ENCODE data around the gene GCK. TPM values are rescaled to one million over a fixed set of nuclear protein-coding genes. Genes with fewer than 3 reads are reported as not detected.

The GCK gene
- total RNA-seq (2021): not detected in 2 replicates
- Bru-seq, nascent RNA: not detected
- not detected for BruChase-seq, experiment 1, labeled RNA remaining after a 2-hour chase
- not detected for BruChase-seq, experiment 2, labeled RNA remaining after a 6-hour chase
- long read RNA-seq: 0 reads

DNA sequence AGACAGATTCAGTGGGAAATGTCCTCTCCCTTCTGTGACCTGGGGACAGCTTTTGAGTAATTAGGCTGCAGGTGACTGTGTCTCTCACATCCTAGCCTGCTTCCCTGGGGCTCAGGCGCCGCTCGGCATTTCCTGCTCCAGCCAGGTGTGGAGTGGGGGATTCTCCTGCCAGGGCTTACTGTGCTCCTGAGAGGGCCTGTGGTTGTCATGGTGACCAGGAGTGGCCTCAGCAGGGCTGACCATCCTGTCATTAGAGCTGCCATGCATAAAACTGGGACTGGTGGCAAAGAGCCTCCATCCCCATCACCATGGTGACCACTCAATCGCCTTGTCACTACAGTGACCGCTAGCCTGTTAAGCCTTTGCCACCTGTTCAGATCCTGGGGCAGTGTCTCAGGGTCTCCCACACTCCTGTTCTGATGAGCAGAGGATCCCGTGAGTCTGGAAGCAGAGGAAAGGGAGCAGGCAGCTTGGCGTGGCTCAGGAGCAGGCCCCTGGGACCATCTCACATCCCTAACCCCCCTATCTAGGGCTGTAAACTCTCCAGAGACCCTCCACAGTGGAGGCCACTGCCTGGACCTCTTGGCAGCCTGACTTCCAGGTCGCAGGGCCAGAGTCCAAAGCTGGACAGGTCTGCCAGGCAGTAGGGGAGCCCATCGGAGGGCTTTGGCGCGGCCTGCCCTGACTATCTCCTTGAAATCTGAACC, at the start of gene GCK:
GCK (minus strand) TSS at position 154 of the 707 bp plus-strand sequence. CDS start 486 bp downstream, outside the sequence.
- BruUV-seq (replicated peaks): no TSS peak
- no peak for TF ChIP-seq EZH2 (IDR thresholded peaks at IDR 0.05; ENCODE audit: borderline replicate concordance, low read depth, low read length, poor library complexity, severe bottlenecking)
- TF ChIP-seq CTCF (conservative IDR thresholded peaks at IDR 0.05; ENCODE audit: low read depth, low read length): no peak
- Histone ChIP-seq H3K9me3 (ENCODE audit: low read depth, low read length, poor library complexity, severe bottlenecking) (no peaks in the 10 kb centered on the region), H3K4me3 (ENCODE audit: low read depth, low read length, poor library complexity, severe bottlenecking) (no peak within 1 kb of the TSS), H3K27me3 (replicated peaks; ENCODE audit: insufficient read depth, low read depth, low read length, poor library complexity) (no peaks in the 10 kb centered on the region), H3K27ac (ENCODE audit: low read depth, low read length, poor library complexity, severe bottlenecking) (no peak within 1 kb of the TSS), H3K36me3 (ENCODE audit: insufficient read depth, low read length, poor library complexity, severe bottlenecking) (no peaks in the 10 kb centered on the region), H3K4me1 (ENCODE audit: insufficient read depth, low read length, poor library complexity, severe bottlenecking) (no peaks in the 10 kb centered on the region)
- POLR2A ChIA-PET (ENCODE audit: low non-redundant PET): no interaction called here
- CTCF ChIA-PET: no interaction called here
- DNase-seq (ENCODE audit: low spot score): no peak
- intact Hi-C loops (cut with micrococcal nuclease; ENCODE audit: unreplicated experiment): no loop called here

DNA sequence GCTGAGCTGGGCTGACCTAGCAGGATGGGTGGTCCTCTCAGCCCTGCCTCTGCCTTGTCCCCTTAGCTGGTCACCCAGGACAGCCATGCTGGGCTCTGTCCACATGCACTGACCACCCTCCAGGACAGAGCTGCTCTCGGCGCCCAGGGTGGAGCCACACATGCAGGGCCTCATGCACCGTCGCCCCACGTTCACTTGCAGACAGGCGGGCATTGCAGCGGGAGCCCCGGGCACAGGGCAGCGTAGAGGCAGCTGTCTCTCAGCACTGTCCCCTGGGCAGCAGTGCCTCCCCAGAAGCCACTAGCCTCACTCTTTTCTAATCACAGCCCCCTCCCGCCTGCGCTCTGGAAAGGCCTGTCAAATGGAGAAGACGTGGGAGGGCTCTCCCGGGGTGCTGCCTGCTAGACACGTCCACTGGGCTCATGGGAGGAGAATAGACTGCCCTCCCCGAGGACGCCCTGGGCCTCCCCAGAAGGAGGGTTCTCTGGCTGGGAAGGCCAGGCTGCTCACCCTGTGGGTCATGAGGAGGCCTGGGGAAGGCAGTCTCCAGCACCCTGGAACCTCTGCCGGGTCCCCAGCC, 49.0 kb upstream of the GCK start:
- BruUV-seq (replicated peaks): no TSS peak
- Histone ChIP-seq H3K4me3 (ENCODE audit: low read depth, low read length, poor library complexity, severe bottlenecking) (no peak overlapping the region), H3K4me1 (ENCODE audit: insufficient read depth, low read length, poor library complexity, severe bottlenecking) (no peaks in the 10 kb centered on the region), H3K27me3 (replicated peaks; ENCODE audit: insufficient read depth, low read depth, low read length, poor library complexity) (no peaks in the 10 kb centered on the region), H3K27ac (ENCODE audit: low read depth, low read length, poor library complexity, severe bottlenecking) (no peak overlapping the region), H3K36me3 (ENCODE audit: insufficient read depth, low read length, poor library complexity, severe bottlenecking) (no peaks in the 10 kb centered on the region), H3K9me3 (ENCODE audit: low read depth, low read length, poor library complexity, severe bottlenecking) (no peaks in the 10 kb centered on the region)
- CTCF ChIA-PET: no interaction called here
- TF ChIP-seq EZH2 (IDR thresholded peaks at IDR 0.05; ENCODE audit: borderline replicate concordance, low read depth, low read length, poor library complexity, severe bottlenecking) (no peak), CTCF (conservative IDR thresholded peaks at IDR 0.05; ENCODE audit: low read depth, low read length) (no peak)
- intact Hi-C loops (cut with micrococcal nuclease; ENCODE audit: unreplicated experiment): no loop called here
- DNase-seq (ENCODE audit: low spot score): no peak
- POLR2A ChIA-PET (ENCODE audit: low non-redundant PET): no interaction called here

- no TSS peak for BruUV-seq (replicated peaks)
- Histone ChIP-seq H3K36me3 (ENCODE audit: insufficient read depth, low read length, poor library complexity, severe bottlenecking) (no peaks in the 10 kb centered on the region), H3K27ac (ENCODE audit: low read depth, low read length, poor library complexity, severe bottlenecking) (no peak overlapping the region), H3K27me3 (replicated peaks; ENCODE audit: insufficient read depth, low read depth, low read length, poor library complexity) (no peaks in the 10 kb centered on the region), H3K9me3 (ENCODE audit: low read depth, low read length, poor library complexity, severe bottlenecking) (no peaks in the 10 kb centered on the region), H3K4me1 (ENCODE audit: insufficient read depth, low read length, poor library complexity, severe bottlenecking) (no peaks in the 10 kb centered on the region), H3K4me3 (ENCODE audit: low read depth, low read length, poor library complexity, severe bottlenecking) (no peak overlapping the region)
- no peak for DNase-seq (ENCODE audit: low spot score)
- POLR2A ChIA-PET (ENCODE audit: low non-redundant PET): no interaction called here
- CTCF ChIA-PET: no interaction called here
- intact Hi-C loops (cut with micrococcal nuclease; ENCODE audit: unreplicated experiment): no loop called here
- TF ChIP-seq EZH2 (IDR thresholded peaks at IDR 0.05; ENCODE audit: borderline replicate concordance, low read depth, low read length, poor library complexity, severe bottlenecking) (no peak), CTCF (conservative IDR thresholded peaks at IDR 0.05; ENCODE audit: low read depth, low read length) (no peak)
Observed at GRCh38 chr7:44237696-44238095, 48.5 kb upstream of the GCK start.
